UCSD-AML1 (cell line): ENCODE results near the gene PTRHD1.
A peak's percentile ranks its signal among the peaks of the same experiment; 100 is the strongest.
"Not testable (repeated sequence)": the region's sequence is repeated elsewhere in the genome, so short reads cannot be mapped to it uniquely, and the experiment has no call there.

ENCODE experiments used
- DNase-seq: peaks from one replicate; lab custom pipeline; 2025; ENCODE audit not compliant: unreplicated experiment; lab: John Stamatoyannopoulos, UW

The PTRHD1 gene

DNA sequence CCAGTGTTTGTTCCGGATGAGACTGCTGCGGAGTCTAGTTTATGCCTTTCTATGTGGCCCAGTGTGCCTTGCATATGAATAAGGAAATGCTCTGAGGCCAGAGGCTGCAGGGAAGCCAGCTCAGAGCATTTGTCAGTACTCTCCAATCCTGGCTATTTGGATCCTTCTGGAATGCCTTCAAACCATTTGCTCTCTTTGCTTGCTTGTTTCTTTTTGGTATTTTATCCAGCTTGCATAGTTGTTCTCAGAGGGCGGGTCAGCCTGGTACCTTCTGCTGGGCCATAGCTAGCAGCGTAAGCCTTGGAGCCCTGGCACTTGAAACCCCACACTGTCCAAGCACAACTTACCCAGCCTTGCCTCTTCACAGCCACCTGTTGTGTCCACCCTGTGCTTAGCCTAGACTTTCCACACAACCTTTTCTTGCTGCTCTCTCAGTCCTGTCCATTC is 20.5 kb upstream of the PTRHD1 start:
- no peak for DNase-seq

DNA sequence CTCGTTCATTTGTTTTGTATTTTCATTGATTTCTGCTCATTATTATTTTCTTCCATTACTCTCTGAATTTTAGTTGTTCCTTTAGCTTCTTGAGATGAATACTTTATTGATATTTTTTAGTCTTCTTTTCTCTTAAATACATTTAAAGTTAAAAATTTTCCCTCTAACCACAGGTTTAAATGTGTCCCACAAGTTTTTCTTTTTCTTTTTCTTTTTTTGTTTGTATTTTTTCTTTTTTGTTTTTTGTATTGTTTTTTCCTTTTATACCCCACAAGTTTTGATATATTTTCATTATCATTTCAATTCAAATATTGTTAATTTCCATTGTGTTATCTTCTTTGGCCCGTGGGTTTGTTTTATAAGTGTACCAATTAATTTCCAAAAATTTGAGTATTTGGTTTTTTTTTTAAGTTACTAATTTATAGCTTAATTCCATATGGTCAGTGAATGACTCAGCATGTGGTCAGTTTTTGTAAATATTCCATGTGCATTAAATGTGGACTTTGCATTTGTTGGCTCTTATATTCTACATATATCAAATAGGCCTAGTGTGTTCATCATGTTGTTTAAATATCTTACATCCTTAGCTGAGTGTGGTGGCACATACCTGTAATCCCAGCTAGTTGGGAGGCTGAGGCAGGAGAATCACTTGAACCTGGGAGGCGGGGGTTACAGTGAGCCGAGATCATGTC is 16.3 kb upstream of the PTRHD1 start:
- DNase-seq = no peak

DNA sequence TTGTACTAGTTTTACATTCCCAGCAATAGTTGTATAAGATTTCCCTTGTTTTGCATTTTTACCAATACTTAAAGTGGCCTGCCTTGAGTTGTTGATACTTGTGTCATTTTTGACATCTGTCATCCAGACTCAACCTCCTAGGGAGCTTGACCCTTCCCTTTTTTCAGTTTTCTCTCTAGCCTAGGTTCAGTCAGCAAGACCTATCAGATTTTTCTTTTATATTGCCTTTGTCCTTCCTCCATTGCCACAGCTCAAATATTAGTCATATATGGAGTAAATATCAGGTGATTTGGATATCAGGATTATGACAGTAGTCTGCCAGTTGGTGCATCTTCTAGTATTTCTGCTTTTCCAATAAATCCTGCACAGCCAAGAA is 13.5 kb upstream of the PTRHD1 start:
- no peak for DNase-seq

DNA sequence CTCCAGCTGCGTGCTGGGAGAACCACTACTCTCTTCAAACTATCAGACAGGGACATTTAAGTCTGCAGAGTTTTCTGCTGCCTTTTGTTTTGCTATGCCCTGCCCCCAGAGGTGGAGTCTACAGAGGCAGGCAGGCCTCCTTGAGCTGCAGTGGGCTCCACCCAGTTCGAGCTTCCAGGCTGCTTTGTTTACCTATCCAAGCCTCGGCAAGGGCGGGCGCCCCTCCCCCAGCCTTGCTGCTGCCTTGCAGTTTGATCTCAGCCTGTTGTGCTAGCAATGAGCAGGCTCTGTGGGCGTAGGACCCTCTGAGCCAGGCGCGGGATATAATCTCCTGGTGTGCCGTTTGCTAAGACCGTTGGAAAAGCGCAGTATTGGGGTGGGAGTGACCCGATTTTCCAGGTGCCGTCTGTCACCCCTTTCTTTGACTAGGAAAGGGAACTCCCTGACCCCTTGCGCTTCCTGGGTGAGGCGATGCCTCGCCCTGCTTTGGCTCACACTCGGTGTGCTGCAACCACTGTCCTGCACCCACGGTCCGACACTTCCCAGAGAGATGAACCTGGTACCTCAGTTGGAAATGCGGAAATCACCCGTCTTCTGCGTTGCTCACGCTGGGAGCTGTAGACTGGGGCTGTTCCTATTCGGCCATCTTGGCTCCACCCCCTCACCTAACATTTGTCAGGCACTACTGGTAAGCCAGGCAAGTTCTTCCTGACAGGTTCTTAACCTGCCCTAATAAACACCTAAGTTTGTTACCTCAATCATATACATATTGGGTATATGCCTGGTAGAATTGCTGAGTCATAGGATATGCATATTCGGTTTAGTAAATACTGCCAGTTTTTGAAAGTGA is 12.8 kb upstream of the PTRHD1 start:
- DNase-seq = not testable (repeated sequence)

DNA sequence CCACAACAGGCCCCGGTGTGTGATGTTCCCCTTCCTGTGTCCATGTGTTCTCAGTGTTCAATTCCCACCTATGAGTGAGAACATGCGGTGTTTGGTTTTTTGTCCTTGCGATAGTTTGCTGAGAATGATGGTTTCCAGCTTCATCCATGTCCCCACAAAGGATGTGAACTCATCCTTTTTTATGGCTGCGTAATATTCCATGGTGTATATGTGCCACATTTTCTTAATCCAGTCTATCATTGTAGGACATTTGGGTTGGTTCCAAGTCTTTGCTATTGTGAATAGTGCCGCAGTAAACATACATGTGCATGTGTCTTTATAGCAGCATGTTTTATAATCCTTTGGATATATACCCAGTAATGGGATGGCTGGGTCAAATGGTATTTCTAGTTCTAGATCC is 7.3 kb upstream of the PTRHD1 start:
- DNase-seq = not testable (repeated sequence)

DNA sequence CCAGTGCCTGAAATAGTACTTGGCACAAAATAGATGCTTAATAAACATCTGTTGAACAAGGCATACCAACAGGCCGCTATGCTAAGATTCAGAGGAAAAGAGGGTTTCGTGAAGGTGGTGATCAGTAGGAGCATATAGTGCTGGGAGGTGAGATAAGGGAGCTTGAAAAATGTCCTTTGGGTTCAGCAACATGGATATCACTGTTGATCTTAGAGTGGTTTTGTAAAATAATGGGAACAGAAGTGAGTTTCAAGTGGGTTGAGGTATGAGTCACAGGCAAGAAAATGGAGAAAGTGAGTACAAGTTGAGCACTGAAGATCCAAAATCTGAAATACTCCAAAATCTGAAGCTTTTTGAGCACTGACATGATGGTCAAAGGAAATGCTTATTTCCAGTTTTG is 4.5 kb upstream of the PTRHD1 start:
- no peak for DNase-seq

DNA sequence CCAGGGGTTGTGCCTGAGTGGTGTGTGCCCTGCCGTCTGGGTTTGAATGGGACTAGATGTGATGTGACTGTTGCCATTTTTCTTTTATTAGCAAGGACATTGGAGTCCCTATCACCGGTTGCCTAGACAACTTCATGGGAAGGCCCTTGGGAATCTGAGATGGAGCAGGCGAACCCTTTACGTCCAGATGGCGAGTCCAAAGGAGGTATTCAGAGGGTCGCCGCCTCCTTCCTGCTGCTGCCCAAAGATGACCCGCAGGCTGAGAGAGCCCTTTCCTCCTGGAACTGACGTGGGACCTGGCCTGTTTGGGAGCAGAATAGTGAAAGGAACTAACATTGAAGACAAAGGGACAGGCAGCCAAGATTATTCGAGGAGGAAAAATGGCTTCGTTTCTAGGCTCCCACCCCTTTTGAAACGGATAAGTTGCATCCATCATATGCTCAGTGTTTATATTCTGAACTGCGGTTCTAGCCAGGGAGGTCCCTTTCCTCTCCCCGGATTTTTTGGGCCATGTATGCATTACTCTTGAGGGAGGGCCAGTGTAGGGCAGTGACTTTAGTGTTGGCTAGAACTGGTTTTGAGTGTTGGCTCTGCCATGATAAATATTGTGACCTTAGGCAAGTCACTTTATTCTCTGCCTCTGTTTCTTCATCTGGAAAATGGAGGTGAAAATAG is 707 bp upstream of the PTRHD1 start:
- peak; percentile 57 for DNase-seq

DNA sequence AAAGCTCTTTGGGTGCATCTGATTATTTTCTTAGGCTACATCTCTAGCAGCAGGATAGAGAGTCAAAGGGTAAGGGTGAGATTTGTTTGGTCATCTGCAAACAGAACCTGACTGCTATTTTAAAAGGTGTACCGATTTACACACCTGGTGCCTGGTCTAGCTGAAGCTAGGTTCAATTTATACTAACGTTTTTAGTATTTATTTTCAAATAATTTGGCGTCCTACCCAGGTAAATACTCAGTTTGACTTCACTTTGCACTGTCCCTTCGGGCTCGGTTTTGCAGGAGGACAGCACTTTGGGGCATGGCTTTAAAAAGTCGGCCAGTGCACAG is 683 bp downstream of the PTRHD1 start:
- DNase-seq = no peak

DNA sequence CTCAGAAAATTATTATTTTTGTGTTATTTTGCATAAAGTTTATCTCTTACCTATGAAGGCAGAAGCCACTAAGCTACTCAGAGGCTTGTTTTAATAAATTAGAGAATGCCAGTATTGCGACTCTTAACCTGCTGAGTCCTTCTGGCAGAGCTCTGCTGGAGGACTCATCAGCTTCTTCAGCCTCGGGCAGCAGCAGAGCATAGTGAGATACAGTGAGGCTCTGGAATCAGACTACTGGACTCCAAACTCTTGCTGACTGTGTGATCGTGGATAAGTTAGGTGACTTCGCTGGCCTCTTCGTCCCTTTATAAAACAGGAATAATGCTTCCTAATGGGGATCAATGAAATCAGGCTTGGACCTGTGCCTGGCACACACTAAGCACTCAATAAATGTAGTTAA is 1.7 kb downstream of the PTRHD1 start:
- no peak for DNase-seq

DNA sequence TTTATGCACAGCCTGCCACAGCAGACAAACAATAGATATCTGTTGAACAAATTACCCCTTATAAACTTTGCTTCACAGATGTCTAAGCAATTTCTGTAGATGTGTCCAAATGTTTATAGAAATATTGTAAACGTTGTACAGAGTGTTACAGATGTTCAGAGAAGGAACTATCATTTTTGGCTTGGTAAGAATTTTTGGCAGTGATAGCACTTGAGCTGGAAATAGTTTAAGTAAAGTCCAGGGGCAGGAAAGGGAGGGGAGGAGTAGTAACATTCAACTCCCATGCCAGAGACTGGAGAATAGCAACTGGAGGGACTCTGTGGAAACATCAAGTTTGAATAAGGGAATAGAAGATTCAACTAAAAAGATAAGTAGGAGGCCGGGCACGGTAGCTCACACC is 4.4 kb downstream of the PTRHD1 start:
- no peak for DNase-seq

DNA sequence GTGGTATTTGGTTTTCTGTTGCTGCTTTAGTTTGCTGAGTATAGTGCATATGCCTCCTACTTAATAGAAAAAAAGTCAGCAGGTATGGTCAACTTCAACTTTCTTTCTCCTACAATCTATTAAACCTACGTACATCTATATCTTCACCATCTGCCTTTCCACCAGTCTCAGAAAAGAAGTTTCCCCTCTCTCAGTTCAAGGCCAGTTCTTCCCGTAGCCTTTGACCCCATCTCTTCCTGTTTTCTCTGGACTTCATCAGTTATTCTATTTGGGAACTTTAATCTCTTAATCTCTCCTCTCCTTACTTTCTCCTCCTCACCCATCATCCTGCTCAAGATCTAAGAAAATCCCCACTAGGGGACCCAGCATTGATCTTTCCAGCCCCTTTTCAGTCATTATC is 5.7 kb downstream of the PTRHD1 start:
- DNase-seq = no peak

DNA sequence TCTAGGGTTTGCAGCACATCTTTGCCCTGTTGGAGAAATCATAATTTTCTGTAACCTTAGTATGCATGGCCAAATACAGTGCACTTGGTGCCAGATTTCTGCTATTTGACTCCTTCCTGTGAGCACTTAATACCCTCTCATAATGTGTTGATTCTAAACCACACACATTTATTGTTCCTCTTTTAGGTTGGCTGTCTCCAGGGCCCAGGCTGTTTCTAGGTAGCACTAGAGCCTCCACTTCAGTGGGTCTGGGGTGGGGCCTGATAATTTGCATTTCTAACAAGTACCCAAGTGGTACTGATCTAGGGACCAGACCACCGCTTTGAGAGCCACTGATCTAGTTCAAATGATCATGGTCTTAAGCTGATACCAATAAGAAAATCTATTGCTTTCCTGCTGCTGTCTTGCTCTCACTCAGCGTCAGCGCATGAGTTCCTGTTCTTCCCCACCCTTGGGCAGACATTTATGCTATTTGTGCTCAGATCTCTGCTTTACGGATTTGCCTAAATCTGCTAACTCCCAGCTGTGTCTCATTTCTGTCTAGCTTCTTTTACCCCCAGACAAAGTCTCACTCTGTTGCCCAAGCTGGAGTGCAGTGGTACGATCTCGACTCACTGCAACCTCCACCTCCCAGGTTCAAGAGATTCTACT is 7.4 kb downstream of the PTRHD1 start:
- peak; percentile 22 for DNase-seq

DNA sequence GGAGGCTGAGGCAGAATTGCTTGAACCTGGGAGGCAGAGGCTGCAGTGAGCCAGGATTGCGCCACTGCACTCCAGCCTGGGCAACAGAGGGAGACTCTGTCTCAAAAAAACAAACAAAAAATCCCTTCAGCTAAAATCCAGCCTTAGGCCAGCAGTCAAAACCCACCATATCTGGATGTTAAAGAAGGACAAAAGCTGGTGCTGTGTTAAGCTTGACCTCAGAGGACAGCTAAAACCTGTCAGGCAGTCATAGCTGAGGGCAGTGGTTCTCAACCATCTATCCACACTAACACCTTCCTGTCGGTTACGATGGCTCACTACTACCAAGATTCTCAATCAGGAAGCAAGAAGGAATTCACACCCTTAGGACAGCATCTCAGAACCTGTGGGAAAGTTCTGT is 9.6 kb downstream of the PTRHD1 start:
- DNase-seq = no peak

DNA sequence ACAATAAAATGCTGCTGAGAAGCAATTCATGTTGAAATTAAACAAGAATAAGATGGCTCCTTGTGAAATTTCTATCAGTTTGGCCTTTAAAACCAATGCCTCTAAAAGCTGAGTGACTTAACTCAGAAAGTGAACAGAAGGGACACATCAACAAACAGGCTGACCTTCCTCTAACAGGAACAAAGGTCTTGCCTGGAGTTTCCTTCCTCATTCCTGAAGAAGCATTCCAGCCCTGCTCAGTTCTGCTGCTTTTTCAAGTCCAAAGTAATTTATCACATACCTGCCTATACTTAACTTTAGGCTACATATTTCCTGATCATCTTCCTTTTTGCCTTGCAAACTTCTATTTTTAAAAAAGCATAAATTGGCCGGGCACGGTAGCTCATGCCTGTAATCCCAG is 14.1 kb downstream of the PTRHD1 start:
- no peak for DNase-seq

DNA sequence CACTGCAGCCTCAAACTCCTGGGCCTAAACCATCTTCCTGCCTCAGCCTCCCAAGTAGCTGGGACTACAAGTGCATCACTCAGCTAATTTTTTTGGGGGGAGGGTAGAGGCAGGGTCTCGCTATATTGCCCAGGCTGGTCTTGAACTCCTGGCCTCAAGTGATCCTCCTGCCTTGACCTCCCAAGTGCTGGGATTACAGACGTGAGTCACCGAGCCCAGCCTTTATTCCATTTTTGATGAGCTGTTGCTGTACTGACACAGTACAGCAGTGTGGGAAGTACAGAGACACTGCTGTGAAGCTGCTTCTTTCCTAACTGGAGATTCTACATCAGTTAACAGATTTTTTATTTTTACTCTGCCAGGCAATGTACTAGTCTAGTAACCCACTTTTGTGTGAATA is 18.8 kb downstream of the PTRHD1 start:
- no peak for DNase-seq

DNA sequence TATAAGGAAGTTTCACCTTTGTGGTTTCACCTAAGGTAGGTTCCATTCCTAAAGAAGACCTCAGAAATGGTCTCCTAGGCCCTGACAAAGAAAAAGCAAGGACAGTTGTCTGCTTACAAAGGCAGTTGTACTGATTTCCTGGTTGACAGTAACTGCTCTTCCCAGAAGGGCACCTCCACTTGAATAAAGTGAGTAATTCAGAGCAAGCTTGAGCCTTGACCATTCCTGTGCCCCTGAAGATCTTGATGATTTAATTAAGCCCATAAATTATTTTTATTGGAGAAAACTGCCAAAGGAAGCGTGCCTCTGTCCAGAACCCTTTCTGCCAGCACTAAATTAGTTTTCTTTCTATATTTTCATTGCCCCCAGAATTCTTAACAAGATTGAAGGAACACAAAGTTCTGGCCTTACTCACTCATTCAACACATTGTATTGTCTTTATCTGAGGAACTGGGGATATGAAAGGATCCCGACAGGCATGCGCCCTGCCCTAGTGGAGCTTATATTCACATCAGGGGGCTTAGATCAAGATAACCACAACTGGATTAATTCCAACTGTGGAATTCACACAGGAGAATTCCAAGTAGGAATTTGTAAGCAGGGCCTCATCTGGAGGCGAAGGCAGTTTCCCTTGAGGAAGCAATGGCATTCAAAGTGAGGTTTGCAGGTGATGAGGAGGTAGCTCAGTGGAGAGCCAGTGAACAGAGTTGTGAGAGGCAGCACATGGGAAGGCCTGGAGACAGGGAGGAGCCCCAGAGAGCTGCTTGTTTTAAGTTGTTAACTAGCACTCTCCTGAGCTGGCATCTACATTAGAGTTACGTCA is 21.2 kb downstream of the PTRHD1 start:
- DNase-seq = no peak

DNA sequence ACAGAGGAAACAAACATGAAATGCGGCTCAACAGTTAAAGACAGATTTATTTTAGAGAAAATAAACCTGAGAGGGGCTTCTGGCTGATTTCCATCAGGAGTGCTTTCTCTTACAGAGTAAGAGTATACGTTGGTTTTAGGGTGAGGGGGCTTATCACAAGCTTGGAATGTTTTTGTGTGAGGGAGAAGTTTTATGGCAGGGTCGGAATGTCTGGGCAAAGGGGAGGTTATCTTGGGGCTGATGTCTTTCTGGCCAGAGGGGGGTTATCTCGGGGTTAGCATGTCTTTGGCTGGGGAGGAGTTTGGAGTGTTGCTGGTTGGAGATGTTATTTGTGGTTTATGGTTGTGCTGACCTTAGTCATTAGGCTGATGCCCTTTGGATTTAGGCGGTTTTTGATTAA is 22.1 kb downstream of the PTRHD1 start:
- no peak for DNase-seq

DNA sequence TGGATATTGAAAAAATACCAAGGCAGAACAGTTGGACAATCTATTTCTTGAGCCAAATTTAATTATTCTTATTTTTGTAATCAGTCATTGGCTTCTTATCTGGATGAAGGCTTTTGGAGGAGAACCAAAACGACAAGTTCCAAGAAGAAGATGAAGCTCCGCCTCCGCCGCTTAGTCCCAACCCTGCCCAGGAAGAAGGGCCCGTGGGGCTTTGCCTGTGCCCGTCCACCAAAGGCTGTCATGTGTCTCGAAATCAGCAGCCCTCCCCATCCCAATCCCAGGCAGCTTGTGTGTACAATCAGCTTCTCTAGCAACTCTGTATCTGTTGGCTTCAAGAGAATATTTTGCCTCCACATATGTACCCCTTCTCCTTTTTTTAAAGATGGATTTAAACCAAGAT is 24.6 kb downstream of the PTRHD1 start:
- no peak for DNase-seq

DNA sequence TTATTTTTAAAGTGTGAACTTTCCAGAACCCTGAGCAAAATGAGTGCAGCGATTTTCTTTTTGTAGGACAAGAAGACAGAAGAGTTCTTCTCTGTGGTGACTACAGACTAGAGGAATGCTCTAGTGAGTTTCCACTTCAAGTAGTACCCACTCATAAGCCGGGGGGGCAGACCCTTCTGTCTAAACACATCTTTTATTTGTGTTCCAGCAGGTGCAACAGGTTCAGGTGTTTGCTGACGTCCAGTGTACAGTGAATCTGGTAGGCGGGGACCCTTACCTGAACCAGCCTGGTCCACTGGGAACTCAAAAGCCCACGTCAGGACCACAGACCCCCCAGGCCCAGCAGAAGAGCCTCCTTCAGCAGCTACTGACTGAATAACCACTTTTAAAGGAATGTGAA is 25.2 kb downstream of the PTRHD1 start:
- no peak for DNase-seq

DNA sequence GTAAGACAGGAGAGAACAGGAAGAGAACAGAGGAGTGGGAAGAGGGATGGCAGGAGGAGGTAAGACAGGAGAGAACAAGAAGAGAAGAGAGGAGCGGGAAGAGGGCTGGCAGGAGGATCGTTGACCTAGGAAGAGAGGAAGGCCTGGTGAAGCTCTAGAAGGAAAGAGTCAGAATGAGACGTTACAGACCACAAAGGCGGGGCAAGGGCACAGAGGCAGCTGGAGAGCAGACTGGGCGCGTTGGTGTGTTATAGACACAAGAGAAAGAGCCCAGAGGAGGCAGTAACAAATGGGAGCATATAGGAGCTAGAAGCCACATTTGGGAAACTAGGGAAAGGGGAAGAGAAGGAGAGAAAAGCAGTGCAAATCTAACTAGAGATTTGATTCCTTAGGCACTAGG is 26.6 kb downstream of the PTRHD1 start:
- no peak for DNase-seq

DNA sequence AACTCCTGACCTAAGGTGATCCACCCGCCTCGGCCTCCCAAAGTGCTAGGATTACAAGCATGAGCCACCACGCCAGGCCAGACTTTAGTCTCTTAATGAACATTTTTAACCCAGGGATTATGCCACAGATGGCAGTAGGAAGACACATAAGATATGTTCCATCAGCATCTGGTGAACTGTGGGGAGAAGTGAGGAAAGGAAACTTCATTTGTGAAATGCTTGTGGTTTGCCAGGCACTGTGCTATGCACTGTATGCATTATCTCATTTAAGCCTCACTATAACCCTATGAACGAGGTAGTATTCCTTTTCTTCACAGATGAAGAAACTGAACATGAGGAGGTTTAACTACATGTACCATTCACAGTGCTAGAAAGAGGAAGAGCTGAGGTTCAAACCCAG is 29.3 kb downstream of the PTRHD1 start:
- no peak for DNase-seq
